ENCODE results near the gene TEN1. TPM values are rescaled to one million over a fixed set of nuclear protein-coding genes. Genes with fewer than 3 reads are reported as not detected.

Gene TEN1
- total and polyA plus RNA-seq, 2 of the 13 experiments (the other 11 are each of a cell fraction or from before 2014, with no cell fraction given), result 18.0 to 21.3 TPM

GRCh38 chr17:76032780-76033108, 53.7 kb downstream of the TEN1 start (continued):
- TF ChIP-seq ZSCAN20 (CRISPR knock-in tag; IDR thresholded peaks at IDR 0.05; ENCODE audit: borderline replicate concordance) (no peak), IKZF5 (CRISPR knock-in tag; IDR thresholded peaks at IDR 0.05) (0 out of 2 replicates have a peak, but pooled peaks have one; percentile 4), ZHX1 (CRISPR knock-in tag; IDR thresholded peaks at IDR 0.05; ENCODE audit: low read depth) (no peak), CREB3 (CRISPR knock-in tag; IDR thresholded peaks at IDR 0.05) (no peak), NPAS2 (CRISPR knock-in tag; IDR thresholded peaks at IDR 0.05; ENCODE audit: borderline replicate concordance) (no peak), ZNF234 (CRISPR knock-in tag; conservative IDR thresholded peaks at IDR 0.05) (no peak), AHDC1 (CRISPR knock-in tag; IDR thresholded peaks at IDR 0.05; ENCODE audit: borderline replicate concordance) (no peak), TRAFD1 (CRISPR knock-in tag; IDR thresholded peaks at IDR 0.05; ENCODE audit: borderline replicate concordance) (no peak), ZNF138 (CRISPR knock-in tag; IDR thresholded peaks at IDR 0.05; ENCODE audit: low read depth) (no peak), ATRX (CRISPR knock-in tag; IDR thresholded peaks at IDR 0.05; ENCODE audit: borderline replicate concordance) (no peak), CENPX (CRISPR knock-in tag; IDR thresholded peaks at IDR 0.05) (no peak), BATF2 (CRISPR knock-in tag; IDR thresholded peaks at IDR 0.05) (no peak), PHF5A (CRISPR knock-in tag; IDR thresholded peaks at IDR 0.05; ENCODE audit: low read depth, unreplicated experiment) (no peak), ZKSCAN8 (CRISPR knock-in tag; IDR thresholded peaks at IDR 0.05; ENCODE audit: borderline replicate concordance) (0 out of 2 replicates have a peak, but pooled peaks have one; percentile 1), HMG20A (CRISPR knock-in tag; IDR thresholded peaks at IDR 0.05; ENCODE audit: borderline replicate concordance) (0 out of 2 replicates have a peak, but pooled peaks have one; percentile 5)

Data from HepG2 (cell line).